ENCODE measurements around the gene AGER. TPM values are rescaled to one million over a fixed set of nuclear protein-coding genes. Genes with fewer than 3 reads are reported as not detected.

Gene AGER
- total and polyA plus RNA-seq, 7 donors, result 1.9 to 10.6 (median 5.3) TPM; not detected in 1

DNA sequence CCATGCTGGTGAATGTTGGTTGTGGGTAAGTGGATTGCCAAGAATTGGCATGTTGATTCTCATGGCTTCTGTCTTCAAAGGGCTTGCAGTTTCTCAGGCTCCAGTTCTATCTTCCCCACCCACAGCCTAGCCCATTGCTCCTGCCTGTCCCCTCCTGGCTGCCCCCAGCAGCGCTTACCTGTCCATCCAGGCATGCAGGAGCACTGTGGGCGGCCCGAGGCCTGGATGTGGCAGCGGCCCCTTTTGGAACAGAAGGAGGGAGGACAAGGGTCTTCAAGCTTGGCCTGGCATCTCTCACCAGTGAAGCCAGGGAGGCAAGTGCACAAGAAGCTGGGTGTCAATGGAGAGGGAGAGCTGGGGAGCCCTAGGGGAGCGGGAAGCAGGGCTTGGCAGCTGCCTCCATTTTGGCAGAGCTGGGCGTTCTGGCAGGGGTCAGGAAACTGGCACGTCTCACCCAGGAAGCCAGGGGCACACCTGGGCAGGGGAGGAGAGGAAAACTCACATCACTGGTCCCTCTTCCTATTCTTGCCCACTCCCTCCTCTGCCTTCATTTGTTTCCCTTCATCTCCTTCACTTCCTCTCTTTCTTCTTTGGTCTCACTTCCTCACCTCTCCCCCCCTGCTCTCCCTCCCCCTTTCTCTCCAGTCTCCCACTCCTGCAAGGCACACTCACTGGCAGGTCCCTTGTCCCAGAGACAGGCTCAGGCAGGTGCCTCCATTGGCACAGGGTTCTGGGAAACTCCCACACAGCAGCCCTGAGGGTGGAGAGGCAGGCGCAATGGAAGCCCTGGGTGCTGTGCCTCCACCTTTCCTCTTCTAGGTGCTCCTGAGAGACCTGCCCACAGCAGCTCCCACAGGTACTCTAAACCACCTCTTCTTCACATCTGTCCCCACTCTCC, 38.5 kb upstream of the AGER start:
- Histone ChIP-seq H3K4me1 (no peaks in the 10 kb centered on the region), H3K9me3 (no peaks in the 10 kb centered on the region), H3K36me3 (no peaks in the 10 kb centered on the region), H3K4me3 (peak overlapping the region in 1 of 4 donors; percentile 9), H3K27ac (peak overlapping the region in 2 of 4 donors; percentile 21 to 38), H3K27me3 (peaks cover 0 to 5% (median 0%) of the 10 kb centered on the region in 3 donors)
- TF ChIP-seq POLR2AphosphoS5 (IDR thresholded peaks at IDR 0.05) (no peak), CTCF (IDR thresholded peaks at IDR 0.05) (no peak), POLR2A (IDR thresholded peaks at IDR 0.05) (no peak), EP300 (IDR thresholded peaks at IDR 0.05) (no peak)
- intact Hi-C loops (cut with DNase I), result no loop called here
- DNase-seq, result no peak
- 80 to 91% methylated on average over 8 of the region's 8 CpGs for WGBS, 2 donors

- Histone ChIP-seq H3K36me3 (no peaks in the 10 kb centered on the region), H3K27ac (no peak overlapping the region), H3K27me3 (peaks cover 0 to 5% (median 0%) of the 10 kb centered on the region in 3 donors), H3K4me1 (no peaks in the 10 kb centered on the region), H3K4me3 (no peak overlapping the region), H3K9me3 (no peaks in the 10 kb centered on the region)
- intact Hi-C loops (cut with DNase I), result no loop called here
- DNase-seq, result peak; percentile 55
- WGBS, 2 donors, result 63 to 79% methylated on average over 4 of the region's 4 CpGs
- TF ChIP-seq CTCF (IDR thresholded peaks at IDR 0.05) (no peak), POLR2AphosphoS5 (IDR thresholded peaks at IDR 0.05) (no peak), POLR2A (IDR thresholded peaks at IDR 0.05) (no peak), EP300 (IDR thresholded peaks at IDR 0.05) (no peak)
Observed at GRCh38 chr6:32220021-32220420, 36.0 kb upstream of the AGER start.

DNA sequence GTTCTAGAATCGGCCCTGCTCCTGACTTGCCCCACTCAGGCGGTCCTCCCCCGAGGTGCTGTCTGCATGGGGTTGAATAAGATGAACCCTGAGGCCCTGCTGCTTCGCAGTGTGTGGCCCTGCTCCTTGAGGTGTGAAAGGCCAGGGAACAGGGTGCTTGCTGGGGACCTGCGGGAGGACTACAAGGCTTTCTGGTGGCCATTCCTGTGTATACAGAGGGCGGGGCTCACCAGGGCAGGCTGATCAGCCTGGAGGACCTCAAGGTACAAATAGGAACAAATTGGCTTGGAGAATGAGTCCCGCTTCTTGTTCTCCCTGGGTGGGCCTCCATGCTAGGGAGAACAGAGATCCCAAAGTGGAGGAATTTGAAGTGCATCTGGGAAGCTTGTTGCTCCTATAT, 34.1 kb upstream of the AGER start:
- Histone ChIP-seq H3K9me3 (no peaks in the 10 kb centered on the region), H3K4me3 (no peak overlapping the region), H3K4me1 (no peaks in the 10 kb centered on the region), H3K27ac (no peak overlapping the region), H3K27me3 (peaks cover 0 to 5% (median 0%) of the 10 kb centered on the region in 3 donors), H3K36me3 (no peaks in the 10 kb centered on the region)
- no peak for DNase-seq
- 72 to 77% methylated on average over 7 of the region's 7 CpGs for WGBS, 2 donors
- TF ChIP-seq EP300 (IDR thresholded peaks at IDR 0.05), result no peak
- no peak for TF ChIP-seq CTCF (IDR thresholded peaks at IDR 0.05)
- TF ChIP-seq POLR2AphosphoS5 (IDR thresholded peaks at IDR 0.05), result no peak
- TF ChIP-seq POLR2A (IDR thresholded peaks at IDR 0.05), result no peak
- intact Hi-C loops (cut with DNase I), result no loop called here

DNA sequence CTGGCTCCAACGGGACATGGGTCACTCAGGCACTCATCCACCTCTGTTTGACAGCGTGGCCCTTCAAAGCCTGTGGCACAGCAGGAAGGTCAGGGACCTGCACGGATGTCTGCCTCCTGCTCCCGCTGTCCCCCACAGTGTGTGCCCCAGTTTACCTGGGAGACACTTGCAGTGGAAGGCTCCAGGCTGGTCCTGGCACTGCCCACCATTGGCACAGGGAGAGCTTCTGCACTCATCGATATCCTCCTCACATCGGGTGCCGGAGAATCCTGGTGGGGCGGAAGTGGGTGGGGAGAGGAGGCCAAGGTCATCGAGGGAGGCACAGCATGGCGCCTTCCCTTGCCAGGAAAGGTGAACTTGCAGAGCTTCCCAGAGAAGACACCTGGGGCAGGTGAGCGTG, 32.9 kb upstream of the AGER start:
- DNase-seq, result peak; percentile 40
- Histone ChIP-seq H3K27me3 (peaks cover 0 to 5% (median 0%) of the 10 kb centered on the region in 3 donors), H3K4me3 (no peak overlapping the region), H3K27ac (no peak overlapping the region), H3K4me1 (no peaks in the 10 kb centered on the region), H3K36me3 (no peaks in the 10 kb centered on the region), H3K9me3 (no peaks in the 10 kb centered on the region)
- intact Hi-C loops (cut with DNase I), result no loop called here
- TF ChIP-seq EP300 (IDR thresholded peaks at IDR 0.05), result no peak
- no peak for TF ChIP-seq POLR2AphosphoS5 (IDR thresholded peaks at IDR 0.05)
- no peak for TF ChIP-seq CTCF (IDR thresholded peaks at IDR 0.05)
- WGBS, 2 donors, result 92% methylated on average over 11 of the region's 11 CpGs

Data from sigmoid colon (tissue), 7 donors.